Mesothelial cell of epicardium (in vitro differentiated cells): Measurements from ENCODE around the gene SLC22A14. TPM values are rescaled to one million over a fixed set of nuclear protein-coding genes. Genes with fewer than 3 reads are reported as not detected.

Experiments
- DNase-seq, 2 experiments: peaks; one replicate each; pipeline ENCODE4 v3.0.0; 2021; ENCODE audit warnings: low spot score in 2 of 2; ENCODE audit not compliant: unreplicated experiment in 2 of 2
- H3K27ac Mint-ChIP-seq: 2 replicates; pipeline ENCODE4 v1.8.0; 2021; ENCODE audit warnings: mixed read lengths
- H3K27me3 Mint-ChIP-seq: 2 replicates; pipeline ENCODE4 v1.8.0; 2021; ENCODE audit warnings: low read depth, mixed read lengths
- H3K36me3 Mint-ChIP-seq: 2 replicates; pipeline ENCODE4 v1.8.0; 2021; ENCODE audit warnings: mixed read lengths
- H3K4me1 Mint-ChIP-seq: 2 replicates; pipeline ENCODE4 v1.8.0; 2021; ENCODE audit warnings: mixed read lengths
- H3K4me3 Mint-ChIP-seq: 2 replicates; pipeline ENCODE4 v1.8.0; 2021; ENCODE audit warnings: mild to moderate bottlenecking, moderate library complexity, mixed read lengths
- H3K9me3 Mint-ChIP-seq: 2 replicates; pipeline ENCODE4 v1.8.0; 2021; ENCODE audit warnings: mixed read lengths
- total RNA-seq: library from RNA; stranded (reverse); gene quantifications from 3 replicates; pipeline ENCODE4 v1.2.1, GENCODE V29; 2021
- TF ChIP-seq, protein P1 (sequence below): fragments of 200-600 bp; sonication (generic); IDR thresholded peaks from one replicate; pipeline ENCODE4 v1.5.0; 2021; ENCODE audit warnings: antibody characterized with exemption; ENCODE audit not compliant: unreplicated experiment

The SLC22A14 gene
- total RNA-seq, 1 donor from 2014 or later = 0.22 TPM

DNA sequence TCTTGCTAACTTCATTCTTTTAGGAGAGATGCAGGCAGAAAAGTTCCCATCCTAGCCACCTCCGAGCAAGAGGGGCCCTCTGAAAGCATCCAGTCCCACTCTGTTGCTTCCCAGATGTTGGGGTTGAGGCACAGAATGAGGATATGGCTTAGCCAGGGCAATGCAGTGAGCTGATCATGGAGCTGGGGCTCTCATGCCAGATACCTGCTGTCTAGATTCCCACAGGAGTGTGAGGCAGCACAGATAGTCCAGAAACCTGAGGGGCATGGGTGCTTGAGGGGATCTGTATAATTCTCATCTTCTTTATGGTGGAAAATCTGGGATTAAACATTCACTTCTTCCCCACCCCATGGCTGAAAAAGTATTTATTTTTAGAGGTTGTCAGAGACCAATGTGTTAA lies 15.3 kb upstream of the SLC22A14 start:
- TF ChIP-seq, protein P1, sequence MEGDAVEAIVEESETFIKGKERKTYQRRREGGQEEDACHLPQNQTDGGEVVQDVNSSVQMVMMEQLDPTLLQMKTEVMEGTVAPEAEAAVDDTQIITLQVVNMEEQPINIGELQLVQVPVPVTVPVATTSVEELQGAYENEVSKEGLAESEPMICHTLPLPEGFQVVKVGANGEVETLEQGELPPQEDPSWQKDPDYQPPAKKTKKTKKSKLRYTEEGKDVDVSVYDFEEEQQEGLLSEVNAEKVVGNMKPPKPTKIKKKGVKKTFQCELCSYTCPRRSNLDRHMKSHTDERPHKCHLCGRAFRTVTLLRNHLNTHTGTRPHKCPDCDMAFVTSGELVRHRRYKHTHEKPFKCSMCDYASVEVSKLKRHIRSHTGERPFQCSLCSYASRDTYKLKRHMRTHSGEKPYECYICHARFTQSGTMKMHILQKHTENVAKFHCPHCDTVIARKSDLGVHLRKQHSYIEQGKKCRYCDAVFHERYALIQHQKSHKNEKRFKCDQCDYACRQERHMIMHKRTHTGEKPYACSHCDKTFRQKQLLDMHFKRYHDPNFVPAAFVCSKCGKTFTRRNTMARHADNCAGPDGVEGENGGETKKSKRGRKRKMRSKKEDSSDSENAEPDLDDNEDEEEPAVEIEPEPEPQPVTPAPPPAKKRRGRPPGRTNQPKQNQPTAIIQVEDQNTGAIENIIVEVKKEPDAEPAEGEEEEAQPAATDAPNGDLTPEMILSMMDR = no peak
- H3K4me3 Mint-ChIP-seq = no peak overlapping the region
- no peaks in the 10 kb centered on the region for H3K27me3 Mint-ChIP-seq
- H3K9me3 Mint-ChIP-seq = peaks cover 2% of the 10 kb centered on the region
- no peak for DNase-seq
- H3K36me3 Mint-ChIP-seq = peaks cover 2% of the 10 kb centered on the region
- no peak overlapping the region for H3K27ac Mint-ChIP-seq
- peaks cover 3% of the 10 kb centered on the region for H3K4me1 Mint-ChIP-seq

DNA sequence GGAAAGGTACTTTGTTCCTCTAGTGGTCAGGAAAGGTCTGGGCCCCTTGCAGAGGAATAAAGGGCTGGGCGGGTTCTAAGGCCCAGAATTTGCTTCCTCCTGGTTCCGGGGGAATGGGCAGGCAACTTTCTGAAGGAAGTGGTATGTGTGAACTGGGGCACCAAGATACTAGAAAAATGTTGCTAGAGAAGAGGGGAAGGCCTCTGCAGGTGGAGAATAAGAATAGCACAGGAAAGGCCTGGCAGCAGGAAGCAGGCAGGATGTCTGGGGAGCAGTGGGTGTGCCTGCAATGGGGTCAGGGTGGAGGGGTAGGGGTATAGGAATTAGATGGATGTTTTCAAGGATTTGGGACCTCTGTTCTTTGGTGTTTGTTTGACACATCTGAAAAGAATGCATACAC lies 14.4 kb upstream of the SLC22A14 start:
- TF ChIP-seq, protein P1 = no peak
- no peak overlapping the region for H3K27ac Mint-ChIP-seq

DNA sequence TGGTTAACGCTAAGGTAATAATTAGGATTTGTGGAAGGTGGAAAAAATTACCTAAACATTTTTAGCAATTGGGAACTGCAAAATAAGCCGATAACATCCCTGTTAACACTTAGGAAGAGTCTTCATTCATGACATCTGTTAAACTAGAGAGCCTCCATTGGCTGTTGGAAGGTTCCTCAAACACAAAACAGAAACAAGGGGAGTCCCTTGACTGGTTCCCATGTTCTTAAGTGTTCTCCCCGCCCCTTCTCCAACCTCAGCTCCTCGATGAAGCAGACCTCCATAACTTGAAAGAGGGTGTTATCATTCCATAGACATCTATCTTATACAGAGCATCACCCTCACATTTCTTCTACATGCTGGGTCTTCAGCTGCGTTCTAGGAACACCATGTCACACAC lies 14.0 kb upstream of the SLC22A14 start:
- Mint-ChIP-seq H3K9me3 (no peaks in the 10 kb centered on the region), H3K27ac (no peak overlapping the region), H3K4me3 (no peak overlapping the region), H3K36me3 (no peaks in the 10 kb centered on the region), H3K27me3 (no peaks in the 10 kb centered on the region), H3K4me1 (peaks cover 3% of the 10 kb centered on the region)
- no peak for DNase-seq
- TF ChIP-seq, protein P1 = no peak

More for the DNA sequence above, 14.4 kb upstream of the SLC22A14 start:
- no peaks in the 10 kb centered on the region for H3K27me3 Mint-ChIP-seq
- H3K9me3 Mint-ChIP-seq = no peaks in the 10 kb centered on the region
- H3K4me3 Mint-ChIP-seq = no peak overlapping the region
- peaks cover 3% of the 10 kb centered on the region for H3K4me1 Mint-ChIP-seq
- no peaks in the 10 kb centered on the region for H3K36me3 Mint-ChIP-seq
- no peak for DNase-seq

DNA sequence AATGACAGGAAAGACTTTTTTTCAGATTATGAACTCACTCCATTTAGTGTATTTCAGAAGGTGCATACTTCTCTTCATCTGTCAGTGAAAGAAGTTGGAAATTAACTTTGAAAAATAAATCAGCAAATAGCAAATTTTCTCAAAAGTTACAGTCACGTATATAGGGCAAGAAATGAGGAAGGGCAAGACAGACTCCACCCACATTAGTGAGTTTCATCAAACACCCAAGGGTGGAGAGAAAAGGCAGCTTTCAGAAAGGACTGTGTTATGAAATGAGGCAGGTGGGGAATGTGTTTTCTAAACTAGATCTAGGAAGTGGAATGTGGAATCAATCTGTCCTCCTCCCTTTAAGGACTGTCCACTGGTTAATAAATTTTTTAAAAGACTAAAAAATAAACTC lies 13.6 kb upstream of the SLC22A14 start:
- no peak overlapping the region for H3K27ac Mint-ChIP-seq
- H3K4me3 Mint-ChIP-seq = no peak overlapping the region
- TF ChIP-seq, protein P1 = no peak
- no peak for DNase-seq
- H3K4me1 Mint-ChIP-seq = peaks cover 3% of the 10 kb centered on the region
- no peaks in the 10 kb centered on the region for H3K9me3 Mint-ChIP-seq
- H3K36me3 Mint-ChIP-seq = no peaks in the 10 kb centered on the region
- no peaks in the 10 kb centered on the region for H3K27me3 Mint-ChIP-seq

DNA sequence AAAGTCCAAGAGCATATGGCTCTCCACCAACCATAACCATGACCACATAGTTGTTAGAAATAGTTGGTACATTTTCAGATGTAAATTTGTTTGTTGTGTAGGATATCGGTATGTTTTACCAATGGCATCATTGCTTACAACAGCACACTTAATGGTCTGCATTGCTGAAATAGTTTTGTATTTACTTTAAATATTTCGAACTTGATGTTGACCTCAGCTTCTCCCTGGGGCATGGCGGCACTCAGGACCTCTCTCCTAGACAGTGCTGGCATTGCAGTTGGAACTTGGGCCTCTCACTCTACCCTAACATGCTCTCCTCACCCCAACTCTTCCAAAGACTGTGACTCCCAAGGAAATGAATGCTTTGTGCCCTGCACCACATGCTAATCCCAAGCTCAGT lies 11.5 kb upstream of the SLC22A14 start:
- H3K9me3 Mint-ChIP-seq = no peaks in the 10 kb centered on the region
- H3K27ac Mint-ChIP-seq = no peak overlapping the region
- no peak overlapping the region for H3K4me3 Mint-ChIP-seq
- H3K27me3 Mint-ChIP-seq = no peaks in the 10 kb centered on the region
- peaks cover 3% of the 10 kb centered on the region for H3K4me1 Mint-ChIP-seq
- TF ChIP-seq, protein P1 = no peak
- no peak for DNase-seq
- no peaks in the 10 kb centered on the region for H3K36me3 Mint-ChIP-seq

DNA sequence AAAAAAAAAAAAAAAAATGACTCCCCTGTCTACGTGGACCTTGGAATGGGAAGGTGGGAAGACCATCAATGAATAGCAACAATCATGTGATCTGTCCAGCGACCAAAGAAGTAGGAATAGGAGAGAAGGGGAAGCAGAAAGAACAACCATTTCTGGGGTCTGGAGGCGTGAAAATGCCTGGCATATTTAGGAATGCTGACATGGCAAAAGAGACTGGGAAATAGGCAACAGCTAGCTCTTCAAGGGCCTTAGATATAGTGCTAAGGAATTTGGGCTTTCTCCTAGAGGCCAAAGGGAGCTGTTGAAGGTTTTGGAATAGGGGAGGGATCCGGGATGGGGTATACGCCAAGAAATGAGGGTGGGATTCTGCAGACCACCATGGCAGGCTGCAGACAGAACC lies 10.5 kb upstream of the SLC22A14 start:
- TF ChIP-seq, protein P1 = no peak
- Mint-ChIP-seq H3K36me3 (no peaks in the 10 kb centered on the region), H3K4me3 (no peak overlapping the region)

More for the DNA sequence above, 10.5 kb upstream of the SLC22A14 start:
- peaks cover 3% of the 10 kb centered on the region for H3K4me1 Mint-ChIP-seq
- H3K9me3 Mint-ChIP-seq = no peaks in the 10 kb centered on the region
- no peak overlapping the region for H3K27ac Mint-ChIP-seq
- H3K27me3 Mint-ChIP-seq = no peaks in the 10 kb centered on the region
- no peak for DNase-seq
